Activated CD4-positive, alpha-beta T cell treated with anti-CD3 and anti-CD28 coated beads for 36 hours (primary cell): Measurements from ENCODE around the gene PRRT1B. TPM values are rescaled to one million over a fixed set of nuclear protein-coding genes. Genes with fewer than 3 reads are reported as not detected.

Experiments
- ATAC-seq: fragments of 200-7000 bp; cut with Tn5 transposase; one replicate; pipeline ENCODE4 v1.10.0; 2021; ENCODE audit warnings: mild to moderate bottlenecking, moderate library complexity
- CTCF ChIA-PET: fragments of 350-600 bp; sonication (Branson Sonifier 250); formaldehyde crosslinking; loops from one replicate; lab custom pipeline; 2021; ENCODE audit warnings: antibody characterized with exemption; lab: Charles Lee
- POLR2A ChIA-PET: fragments of 350-600 bp; sonication (Branson Sonifier 250); formaldehyde crosslinking; loops from one replicate; lab custom pipeline; 2021; ENCODE audit warnings: antibody characterized with exemption, inconsistent platforms; lab: Charles Lee
- DNase-seq: peaks from one replicate; pipeline ENCODE4 v3.0.0-alpha.2; 2020
- H3K27ac Mint-ChIP-seq: one replicate; pipeline ENCODE4 v1.8.0; 2021; ENCODE audit warnings: mixed read lengths
- H3K27me3 Mint-ChIP-seq: one replicate; pipeline ENCODE4 v1.8.0; 2021; ENCODE audit warnings: mixed read lengths
- H3K36me3 Mint-ChIP-seq: one replicate; pipeline ENCODE4 v1.8.0; 2021; ENCODE audit warnings: low read depth, mixed read lengths
- H3K4me1 Mint-ChIP-seq: one replicate; pipeline ENCODE4 v1.8.0; 2021; ENCODE audit warnings: mixed read lengths
- H3K4me3 Mint-ChIP-seq: one replicate; pipeline ENCODE4 v1.8.0; 2021; ENCODE audit warnings: mild to moderate bottlenecking, moderate library complexity, mixed read lengths
- H3K9me3 Mint-ChIP-seq: one replicate; pipeline ENCODE4 v1.8.0; 2021; ENCODE audit warnings: low read depth, mixed read lengths
- intact Hi-C, 2 experiments: fragments of 100-400 bp; cut with DNase I in 1 of 2; cut with micrococcal nuclease in 1 of 2; formaldehyde crosslinking; loops; one replicate each; pipeline versions ENCODE4 v1.14.2 to v1.15.1; 2022 to 2024; cut with DNase I, micrococcal nuclease
- total RNA-seq, 2 experiments: library from RNA; stranded (reverse); gene quantifications; one replicate each; pipeline ENCODE4 v1.2.3, GENCODE V29; 2021

PRRT1B gene
- not detected for total RNA-seq

DNA sequence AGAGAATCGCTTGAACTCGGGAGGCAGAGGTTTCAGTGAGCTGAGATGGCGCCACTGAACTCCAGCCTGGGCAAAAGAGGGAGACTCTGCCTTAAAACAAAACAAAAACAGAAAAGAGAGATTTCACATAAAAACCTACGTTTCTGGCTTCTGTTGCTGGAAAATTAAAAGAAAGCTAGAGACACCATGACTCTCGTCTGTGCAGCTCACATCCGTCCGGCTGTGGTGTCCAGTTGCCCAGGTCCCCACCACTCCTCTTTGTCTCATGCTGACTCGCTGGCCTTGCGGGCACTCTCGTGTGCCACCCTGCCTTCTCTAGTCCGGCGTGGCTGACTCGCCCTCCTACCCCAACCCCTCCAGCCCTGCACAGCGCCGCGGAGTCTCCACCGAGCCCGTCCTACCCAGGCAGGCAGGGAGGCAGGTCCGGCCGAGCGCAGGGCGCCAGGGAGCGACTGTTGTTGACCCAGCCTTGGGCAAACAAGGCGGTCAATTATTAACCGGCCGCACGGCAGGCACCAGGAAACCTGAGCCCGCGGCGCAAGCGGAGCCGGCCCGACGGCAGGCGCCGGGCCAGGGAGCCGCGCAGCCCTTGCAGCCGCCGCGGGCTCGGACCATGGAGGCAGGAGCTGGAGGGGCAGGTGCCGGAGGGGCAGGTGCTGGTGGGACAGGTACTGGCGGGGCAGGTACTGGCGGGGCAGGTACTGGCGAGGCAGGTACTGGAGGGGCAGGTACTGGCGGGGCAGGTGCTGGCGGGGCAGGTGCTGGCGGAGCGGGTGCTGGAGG, at the start of gene PRRT1B:
Gene PRRT1B, plus strand, starts transcription at position 521 of the 783 bp plus-strand sequence. Its CDS starts 93 bp downstream, at position 614.
- Mint-ChIP-seq H3K27ac (no peak within 1 kb of the TSS), H3K36me3 (peaks cover 15% of the 10 kb centered on the region), H3K9me3 (peaks cover 22% of the 10 kb centered on the region), H3K4me1 (peaks cover 18% of the 10 kb centered on the region), H3K27me3 (peaks cover 36% of the 10 kb centered on the region), H3K4me3 (peak within 1 kb of the TSS; percentile 57)
- ChIA-PET POLR2A (interaction anchor here (0.7 kb wide), 1 partner anchor 34 kb away, joined by 6 read pairs; no protein-coding TSS in a partner anchor), CTCF (interaction anchor here (1.1 kb wide), 1 partner anchor 66 kb away, joined by 5 read pairs; no protein-coding TSS in a partner anchor)
- ATAC-seq (no peak), DNase-seq (no peak)
- intact Hi-C loops = no loop called here

DNA sequence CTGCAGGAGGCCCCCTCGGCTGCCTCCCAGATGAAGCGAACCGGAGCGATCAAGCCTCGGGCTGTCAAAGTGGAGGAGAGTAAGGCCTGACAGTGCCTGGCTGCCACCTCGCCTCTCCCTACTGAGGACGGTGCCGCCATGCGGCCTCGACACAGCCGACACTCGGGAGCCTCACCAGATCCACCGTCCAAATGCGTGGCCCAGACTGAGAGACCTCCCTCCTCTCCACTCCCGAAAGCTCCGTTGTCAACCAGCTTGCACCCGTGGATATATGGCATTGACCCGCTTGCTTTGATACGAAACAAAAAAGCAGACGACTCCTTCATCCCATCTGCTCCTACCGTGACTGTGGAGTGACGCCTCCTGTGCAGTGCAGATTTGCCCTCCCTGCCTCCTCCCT, 49.5 kb upstream of the PRRT1B start:
- H3K36me3 Mint-ChIP-seq = peaks cover 51% of the 10 kb centered on the region
- no peaks in the 10 kb centered on the region for H3K9me3 Mint-ChIP-seq
- ATAC-seq (no peak), DNase-seq (no peak)
- H3K27me3 Mint-ChIP-seq = no peaks in the 10 kb centered on the region
- CTCF ChIA-PET = interaction anchor here (0.7 kb wide), 1 partner anchor 793 kb away, joined by 5 read pairs; no protein-coding TSS in a partner anchor
- peaks cover 30% of the 10 kb centered on the region for H3K4me1 Mint-ChIP-seq
- no peak overlapping the region for H3K4me3 Mint-ChIP-seq
- no peak overlapping the region for H3K27ac Mint-ChIP-seq
- intact Hi-C loops = no loop called here
- POLR2A ChIA-PET = no interaction called here

DNA sequence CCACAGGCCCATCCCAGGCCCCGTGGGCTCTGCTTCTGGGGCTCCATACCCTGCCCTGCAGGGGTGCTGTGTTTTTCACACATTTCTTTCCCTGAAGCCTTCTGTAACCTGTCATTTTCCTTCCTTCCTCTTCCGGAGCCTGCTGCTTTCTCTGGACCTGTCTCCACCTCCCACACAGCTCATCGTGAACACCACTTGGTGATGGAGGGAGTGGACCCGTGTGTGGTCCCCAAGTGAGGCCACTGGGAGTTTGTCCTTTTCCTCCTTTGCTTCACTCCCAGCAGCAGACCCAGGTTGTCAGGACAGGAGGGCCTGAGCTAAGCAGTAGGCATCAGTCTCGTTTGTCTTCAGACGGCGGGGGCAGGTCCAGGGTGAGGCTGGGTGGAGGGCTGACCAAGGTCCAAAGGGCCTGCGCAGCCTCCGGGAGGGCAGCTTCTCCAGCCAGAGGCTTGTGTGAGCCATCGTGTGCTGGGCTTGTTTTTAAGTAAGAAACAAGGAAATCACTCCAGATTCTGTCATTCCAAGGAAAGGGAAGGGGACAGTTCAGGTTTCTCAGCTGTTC, 48.4 kb upstream of the PRRT1B start:
- POLR2A ChIA-PET = interaction anchor here (0.6 kb wide), 1 partner anchor 49 kb away, joined by 3 read pairs; no protein-coding TSS in a partner anchor

DNA sequence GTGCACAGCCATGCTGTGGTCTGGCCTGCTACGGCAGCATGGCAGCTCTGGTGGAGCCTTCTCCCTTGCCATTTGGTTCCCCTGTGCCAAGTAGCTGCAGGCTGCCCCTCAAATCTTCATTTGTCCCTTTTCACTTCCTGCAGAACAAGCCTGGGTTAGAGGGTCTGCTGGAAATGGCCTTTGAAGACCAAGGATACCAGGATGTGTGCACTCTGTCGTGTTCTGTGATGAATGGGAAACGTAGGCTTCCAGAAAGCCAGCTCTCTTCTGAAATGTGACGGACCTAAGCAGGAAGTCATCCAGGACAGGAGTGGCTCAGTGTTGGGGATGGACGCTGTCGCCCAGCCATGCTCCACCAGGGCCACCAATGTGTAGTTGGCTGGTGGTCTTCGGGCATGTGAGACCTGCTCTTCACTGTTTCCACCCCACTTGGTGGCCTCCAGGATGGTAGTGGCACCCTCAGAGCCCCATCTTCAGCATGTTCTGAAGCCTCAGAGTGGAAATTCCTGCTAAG, 46.0 kb upstream of the PRRT1B start:
- H3K27ac Mint-ChIP-seq = peak overlapping the region; percentile 66
- CTCF ChIA-PET = interaction anchor here (0.6 to 2.4 kb wide), 9 partner anchors 10 to 252 kb away, joined by 3 to 8 read pairs (median 3); no protein-coding TSS in a partner anchor
- POLR2A ChIA-PET = interaction anchor here (0.6 kb wide), 1 partner anchor 15 kb away, joined by 3 read pairs; no protein-coding TSS in a partner anchor
- intact Hi-C loops = no loop called here
- no peaks in the 10 kb centered on the region for H3K27me3 Mint-ChIP-seq
- H3K36me3 Mint-ChIP-seq = peaks cover 29% of the 10 kb centered on the region
- no peaks in the 10 kb centered on the region for H3K9me3 Mint-ChIP-seq
- H3K4me1 Mint-ChIP-seq = peaks cover 52% of the 10 kb centered on the region
- DNase-seq = no peak
- ATAC-seq = no peak
- H3K4me3 Mint-ChIP-seq = no peak overlapping the region

More for the DNA sequence above, 48.4 kb upstream of the PRRT1B start:
- CTCF ChIA-PET = interaction anchor here (0.7 to 0.8 kb wide), 2 partner anchors 147 to 373 kb away, joined by 3 to 4 read pairs; no protein-coding TSS in a partner anchor
- Mint-ChIP-seq H3K9me3 (no peaks in the 10 kb centered on the region), H3K36me3 (peaks cover 49% of the 10 kb centered on the region), H3K27ac (no peak overlapping the region), H3K27me3 (no peaks in the 10 kb centered on the region), H3K4me1 (peaks cover 41% of the 10 kb centered on the region), H3K4me3 (no peak overlapping the region)
- DNase-seq (no peak), ATAC-seq (no peak)
- intact Hi-C loops = no loop called here

DNA sequence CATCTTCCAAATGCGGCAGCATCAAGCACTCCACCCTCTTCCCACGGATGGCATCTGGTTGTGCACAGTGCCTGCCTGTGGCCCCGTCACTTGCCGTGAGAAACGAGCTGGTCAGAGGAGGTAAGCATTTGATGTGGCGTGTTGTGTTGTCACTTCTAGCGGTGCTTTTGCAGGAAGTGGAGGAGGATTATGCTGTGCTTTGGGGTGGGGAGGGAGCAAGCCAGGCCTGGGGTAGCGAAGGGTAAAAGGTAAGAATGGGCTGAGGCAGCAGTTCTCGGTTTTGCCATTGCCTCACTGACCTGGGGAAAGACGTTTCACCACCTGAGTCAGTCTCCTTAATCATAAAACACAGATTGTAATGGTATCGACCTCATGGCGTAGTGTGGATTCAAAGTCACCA, 44.9 kb upstream of the PRRT1B start:
- Mint-ChIP-seq H3K4me1 (peaks cover 58% of the 10 kb centered on the region), H3K27ac (peak overlapping the region; percentile 94), H3K9me3 (no peaks in the 10 kb centered on the region), H3K4me3 (peak overlapping the region; percentile 83), H3K36me3 (peaks cover 27% of the 10 kb centered on the region), H3K27me3 (no peaks in the 10 kb centered on the region)
- ATAC-seq = peak; percentile 69
- ChIA-PET CTCF (interaction anchor here (0.6 to 2.4 kb wide), 11 partner anchors 13 to 243 kb away, joined by 3 to 8 read pairs (median 3); no protein-coding TSS in a partner anchor), POLR2A (interaction anchor here (0.5 to 1.3 kb wide), 4 partner anchors 13 to 128 kb away, joined by 4 to 6 read pairs (median 5); no protein-coding TSS in a partner anchor)
- DNase-seq = peak; percentile 85
- intact Hi-C loops = loop anchor here (1.0 to 5.0 kb wide), 10 partner anchors 105 to 854 kb away; partner anchors contain the start of genes PRRC2B (in 1 of the 2) and SETX (in 1 of the 2)

DNA sequence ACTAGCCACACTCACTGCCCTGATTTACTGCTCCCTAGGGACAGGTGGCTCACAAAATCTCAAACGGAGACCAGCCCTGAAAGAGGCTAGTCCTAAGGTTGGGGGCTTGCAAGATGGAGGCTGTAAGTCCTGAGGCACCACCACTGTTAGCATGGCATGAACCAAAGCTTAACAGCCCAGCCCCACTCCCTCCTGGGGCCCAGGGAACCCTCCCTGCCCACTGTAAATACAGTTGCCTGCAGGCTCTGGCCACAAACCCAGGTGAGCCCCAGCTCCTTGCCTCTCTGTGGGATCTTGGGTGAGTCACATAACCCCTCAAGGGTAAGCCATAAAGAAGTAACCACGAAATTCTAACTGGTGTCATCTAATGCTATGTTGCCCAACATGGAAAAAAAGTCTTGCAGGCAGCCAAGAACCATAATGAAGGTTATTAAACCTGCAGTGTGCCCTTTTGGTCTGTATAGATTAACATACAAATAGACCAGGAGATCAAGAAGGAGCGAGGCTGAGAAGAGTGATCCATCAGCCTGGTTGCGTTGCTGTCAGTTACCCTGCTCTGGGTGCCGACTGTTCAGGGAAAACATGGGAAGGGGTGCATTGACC, 44.3 kb upstream of the PRRT1B start:
- DNase-seq (peak; percentile 77), ATAC-seq (peak; percentile 37)
- Mint-ChIP-seq H3K36me3 (peaks cover 24% of the 10 kb centered on the region), H3K27ac (peak overlapping the region; percentile 94), H3K9me3 (no peaks in the 10 kb centered on the region), H3K27me3 (no peaks in the 10 kb centered on the region), H3K4me1 (peaks cover 58% of the 10 kb centered on the region), H3K4me3 (peak overlapping the region; percentile 83)
- ChIA-PET CTCF (interaction anchor here (0.6 to 2.4 kb wide), 11 partner anchors 14 to 242 kb away, joined by 3 to 8 read pairs (median 4); no protein-coding TSS in a partner anchor), POLR2A (interaction anchor here (0.5 to 1.3 kb wide), 4 partner anchors 14 to 128 kb away, joined by 4 to 6 read pairs (median 5); no protein-coding TSS in a partner anchor)
- intact Hi-C loops = loop anchor here (1.0 to 5.0 kb wide), 10 partner anchors 106 to 854 kb away; partner anchors contain the start of genes PRRC2B (in 1 of the 2) and SETX (in 1 of the 2)

DNA sequence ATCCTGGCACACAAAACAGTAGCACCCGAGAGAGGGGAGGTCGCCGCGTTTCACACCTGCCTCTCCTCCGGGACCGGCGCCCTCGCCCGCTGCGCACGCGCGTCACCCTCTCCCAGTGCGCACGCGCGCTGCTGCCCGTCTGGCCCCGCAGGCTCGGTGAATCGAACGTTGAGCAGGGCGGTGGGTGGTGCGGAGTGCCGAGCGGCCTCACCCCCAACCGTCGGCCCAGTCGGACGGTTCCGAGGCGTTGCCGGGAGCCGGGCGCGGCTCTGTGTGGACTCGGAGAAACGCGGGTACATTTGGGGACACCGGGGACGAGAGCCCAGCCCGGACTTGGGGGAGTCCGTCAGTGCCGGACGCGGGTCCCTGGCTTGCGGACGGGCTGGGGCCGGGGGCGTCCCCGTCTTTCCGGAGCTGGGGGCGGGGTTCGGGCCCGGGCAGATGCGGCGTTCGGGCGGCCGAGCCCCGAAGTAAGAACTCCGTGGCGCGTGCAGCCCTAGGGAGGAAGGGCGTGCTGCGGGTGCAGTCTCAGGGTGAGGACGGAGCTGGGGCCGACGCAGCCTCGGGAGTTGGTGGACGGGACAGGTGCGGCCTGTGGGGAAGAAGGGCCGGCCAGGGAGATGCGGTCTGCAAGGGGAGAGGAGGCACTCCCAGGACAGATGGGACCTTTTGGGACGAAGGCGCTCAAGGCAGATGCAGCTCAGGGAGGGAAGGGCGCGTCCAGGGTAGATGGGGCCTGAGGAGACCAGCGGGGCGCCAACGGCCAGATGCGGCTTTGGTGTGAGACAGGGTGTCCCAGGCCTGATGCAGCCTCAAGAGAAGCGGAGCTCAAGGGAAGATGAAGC, 42.3 kb upstream of the PRRT1B start, which contains the start of gene POMT1:
Gene POMT1, plus strand, starts transcription at position 138 of the 845 bp plus-strand sequence. CDS start 1,301 bp downstream, outside the sequence.
- ChIA-PET CTCF (interaction anchor here (0.6 to 0.7 kb wide), 2 partner anchors 97 to 225 kb away, joined by 3 read pairs; no protein-coding TSS in a partner anchor), POLR2A (interaction anchor here (0.6 to 1.2 kb wide), 7 partner anchors 105 to 380 kb away, joined by 3 to 5 read pairs (median 3); no protein-coding TSS in a partner anchor)
- Mint-ChIP-seq H3K27me3 (no peaks in the 10 kb centered on the region), H3K4me1 (peaks cover 53% of the 10 kb centered on the region), H3K27ac (peak within 1 kb of the TSS; percentile 84), H3K36me3 (peaks cover 17% of the 10 kb centered on the region), H3K4me3 (peak within 1 kb of the TSS; percentile 83), H3K9me3 (no peaks in the 10 kb centered on the region)
- ATAC-seq (peak; percentile 42), DNase-seq (peak; percentile 94)
- intact Hi-C loops = loop anchor here (1.0 to 5.0 kb wide), 9 partner anchors 28 to 739 kb away; partner anchors contain the start of genes NUP214 (in 1 of the 2), RAPGEF1 (in 1 of the 2) and UCK1 (in 1 of the 2)

DNA sequence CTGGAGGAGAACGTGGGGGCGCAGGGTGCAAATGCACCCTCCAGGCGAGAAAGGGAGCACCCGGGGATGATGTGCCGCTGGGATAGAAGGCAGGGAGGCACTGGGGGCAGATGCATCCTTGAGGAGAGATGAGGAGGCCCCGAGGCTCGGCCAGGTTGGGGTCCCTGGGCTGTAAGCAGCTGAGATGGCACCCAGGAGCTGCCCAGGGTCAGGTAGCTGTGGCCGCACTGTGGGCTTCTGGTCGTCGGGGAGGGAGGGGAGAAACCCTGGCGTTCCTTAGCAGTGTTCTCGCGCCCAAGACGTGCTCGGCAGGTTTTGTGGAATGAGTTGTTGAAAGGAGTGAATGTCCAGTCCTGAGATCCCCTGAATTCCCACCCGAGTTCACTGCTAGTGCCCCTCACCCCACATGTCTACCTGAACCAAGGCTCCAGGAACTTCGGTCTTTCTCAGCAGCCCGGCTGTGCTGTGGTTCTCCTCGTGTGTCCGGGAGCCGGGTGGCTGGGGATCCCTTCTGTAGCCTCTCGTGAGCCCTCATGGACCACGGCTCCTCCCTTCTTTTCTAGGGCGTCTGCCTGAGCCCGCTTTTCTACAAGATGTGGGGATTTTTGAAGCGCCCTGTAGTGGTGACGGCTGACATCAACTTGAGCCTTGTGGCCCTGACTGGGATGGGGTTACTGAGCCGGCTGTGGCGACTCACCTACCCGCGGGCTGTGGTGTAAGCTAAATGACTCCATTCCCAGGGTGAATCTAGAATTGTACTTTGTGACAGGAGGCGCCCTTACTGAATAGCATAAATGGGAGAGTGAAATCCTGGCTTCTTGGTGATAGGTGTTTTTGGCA, 41.5 kb upstream of the PRRT1B start:
- ChIA-PET CTCF (interaction anchor here (0.6 to 1.0 kb wide), 5 partner anchors 97 to 248 kb away, joined by 3 to 4 read pairs (median 3); no protein-coding TSS in a partner anchor), POLR2A (interaction anchor here (0.5 to 1.2 kb wide), 7 partner anchors 50 to 224 kb away, joined by 3 to 7 read pairs (median 3); no protein-coding TSS in a partner anchor)
- Mint-ChIP-seq H3K4me1 (peaks cover 47% of the 10 kb centered on the region), H3K36me3 (peaks cover 19% of the 10 kb centered on the region), H3K27ac (peak overlapping the region; percentile 74), H3K9me3 (no peaks in the 10 kb centered on the region), H3K4me3 (peak overlapping the region; percentile 83), H3K27me3 (no peaks in the 10 kb centered on the region)
- peak; percentile 91 for DNase-seq
- peak; percentile 68 for ATAC-seq
- intact Hi-C loops = loop anchor here (2.0 to 5.0 kb wide), 6 partner anchors 132 to 738 kb away; partner anchors contain the start of gene RAPGEF1 (in 1 of the 2)

DNA sequence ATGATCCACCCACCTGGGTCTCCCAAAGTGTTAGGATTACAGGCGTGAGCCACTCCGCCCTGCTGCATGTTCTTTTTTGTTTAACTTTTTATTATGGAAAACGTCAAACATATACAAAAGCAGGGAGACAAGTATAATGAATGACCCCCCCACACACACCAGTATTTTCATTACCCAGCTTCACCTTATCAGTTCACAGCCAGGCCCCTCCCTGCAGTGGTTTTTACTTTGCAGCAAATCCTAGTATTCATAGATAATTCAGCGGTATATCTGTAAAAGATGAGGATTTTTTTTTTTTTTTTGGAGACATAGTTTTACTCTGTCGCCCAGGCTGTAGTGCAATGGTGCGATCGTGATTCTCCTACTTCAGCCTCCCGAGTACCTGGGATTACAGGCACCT, 40.3 kb upstream of the PRRT1B start:
- Mint-ChIP-seq H3K9me3 (no peaks in the 10 kb centered on the region), H3K27me3 (no peaks in the 10 kb centered on the region), H3K4me3 (no peak overlapping the region), H3K36me3 (peaks cover 21% of the 10 kb centered on the region), H3K4me1 (peaks cover 36% of the 10 kb centered on the region), H3K27ac (no peak overlapping the region)
- no peak for ATAC-seq
- no peak for DNase-seq
- intact Hi-C loops = no loop called here
- CTCF ChIA-PET = no interaction called here
- POLR2A ChIA-PET = no interaction called here
